Stimulated activated CD8-positive, alpha-beta memory T cell treated with anti-CD3 and anti-CD28 coated beads, Interleukin-7, amount 100 ng/mL, for 4 hours (primary cell): Measurements from ENCODE around the gene ZNF44.
"Not testable (repeated sequence)": the region's sequence is repeated elsewhere in the genome, so short reads cannot be mapped to it uniquely, and the experiment has no call there.

Experiments used
- DNase-seq, 2 donors: peaks; one replicate each; pipeline ENCODE4 v3.0.0-alpha.2; 2020; ENCODE audit warnings: low read depth in 2 of 2

The ZNF44 gene

DNA sequence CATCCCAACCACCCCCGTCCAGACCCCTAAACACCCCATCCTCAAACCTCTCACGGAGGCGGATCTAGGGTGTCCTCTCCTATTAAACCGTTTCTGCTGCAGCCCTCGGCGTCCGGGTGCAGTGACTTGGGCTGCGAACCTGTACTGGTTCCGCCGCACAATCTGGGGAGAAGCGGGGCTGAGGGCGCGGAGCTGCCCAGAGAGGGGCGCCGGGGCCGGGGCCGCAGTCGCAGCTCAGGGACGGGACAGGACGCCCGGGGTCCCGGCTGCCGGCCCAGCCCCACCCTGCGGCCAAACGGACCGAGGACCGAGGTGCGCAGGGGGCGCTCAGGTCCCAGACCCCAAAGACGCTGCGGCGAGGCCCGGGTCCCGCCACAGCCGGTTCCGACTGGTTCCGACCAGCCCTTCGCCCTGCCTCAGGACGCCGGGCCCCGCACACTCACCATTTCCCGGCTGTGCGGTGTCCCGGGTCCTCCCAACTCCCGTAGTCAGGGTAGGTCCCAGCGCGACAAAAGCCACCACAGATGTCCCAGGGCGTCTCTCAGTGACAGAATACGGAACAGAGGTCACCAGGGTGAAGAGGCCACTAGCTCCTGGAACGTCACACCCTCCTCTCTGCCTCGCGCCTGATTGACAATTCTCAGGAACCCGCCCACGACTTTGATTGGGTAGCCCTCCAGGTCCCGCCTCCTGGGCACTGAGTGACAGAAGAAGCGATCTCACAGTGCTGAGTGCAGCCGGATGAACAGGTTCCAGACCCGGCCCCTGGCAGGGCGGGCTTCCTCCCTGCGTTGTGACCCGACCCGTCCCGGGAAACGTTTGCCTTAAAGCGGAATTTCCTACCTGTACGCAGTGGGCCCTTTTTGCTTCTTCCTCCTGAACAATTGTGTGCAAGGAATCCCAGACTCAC is at the start of gene ZNF44:
TSS of gene ZNF44 (minus strand) at position 635 of the 910 bp plus-strand sequence. CDS start at position 446, 189 bp downstream.
- DNase-seq = peak; percentile 91 to 93

DNA sequence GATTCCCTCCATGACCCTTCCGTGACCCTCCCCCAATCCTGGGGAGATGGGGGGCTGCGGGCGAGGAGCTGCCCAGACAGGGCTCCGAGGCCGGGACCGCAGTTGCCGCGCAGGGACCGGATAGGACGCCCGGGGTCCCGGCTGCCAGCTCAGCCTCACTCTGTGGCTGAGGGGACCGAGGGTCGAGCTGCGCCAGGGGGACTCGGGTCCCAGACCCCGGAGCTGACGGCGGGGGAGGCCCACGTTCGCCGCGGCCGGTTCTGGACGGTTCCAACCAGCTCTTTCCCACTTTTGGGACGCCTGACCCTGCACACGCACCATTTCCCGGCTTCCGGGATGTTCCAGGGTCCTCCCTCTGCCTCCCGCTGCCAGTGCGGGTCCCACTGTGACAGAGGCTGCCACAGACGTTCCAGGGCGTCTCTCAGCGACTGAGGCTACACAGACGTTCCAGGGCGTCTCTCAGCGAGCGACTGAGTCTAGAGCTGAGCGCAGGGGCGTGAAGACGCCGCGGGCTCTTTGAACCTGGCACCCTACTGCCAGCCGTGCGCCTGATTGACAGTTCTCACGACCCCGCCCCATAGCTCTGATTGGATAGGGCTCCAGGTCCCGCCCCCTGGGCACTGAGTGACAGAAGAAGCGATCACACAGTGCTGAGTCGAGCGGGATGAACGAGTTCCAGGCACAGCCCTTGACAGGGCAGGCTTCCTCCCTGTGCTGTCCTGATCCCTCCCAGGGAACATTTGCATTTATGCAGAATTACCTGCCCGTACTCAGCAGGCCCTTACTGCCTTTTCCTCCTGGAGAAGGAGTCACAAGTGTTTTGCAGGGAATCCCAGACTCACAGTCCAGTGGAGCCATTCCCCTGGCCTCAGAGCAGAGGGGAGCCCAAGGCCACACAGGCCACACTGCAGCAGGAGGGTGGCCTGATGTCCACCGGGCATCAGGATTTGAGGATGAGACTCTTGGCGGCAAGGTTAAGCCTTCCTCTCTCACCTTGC is 38.8 kb upstream of the ZNF44 start, which contains the start of gene ZNF563:
TSS of gene ZNF563 (minus strand) at position 472 of the 998 bp plus-strand sequence. CDS start at position 321, 151 bp downstream.
- DNase-seq = peak; percentile 95 to 97

DNA sequence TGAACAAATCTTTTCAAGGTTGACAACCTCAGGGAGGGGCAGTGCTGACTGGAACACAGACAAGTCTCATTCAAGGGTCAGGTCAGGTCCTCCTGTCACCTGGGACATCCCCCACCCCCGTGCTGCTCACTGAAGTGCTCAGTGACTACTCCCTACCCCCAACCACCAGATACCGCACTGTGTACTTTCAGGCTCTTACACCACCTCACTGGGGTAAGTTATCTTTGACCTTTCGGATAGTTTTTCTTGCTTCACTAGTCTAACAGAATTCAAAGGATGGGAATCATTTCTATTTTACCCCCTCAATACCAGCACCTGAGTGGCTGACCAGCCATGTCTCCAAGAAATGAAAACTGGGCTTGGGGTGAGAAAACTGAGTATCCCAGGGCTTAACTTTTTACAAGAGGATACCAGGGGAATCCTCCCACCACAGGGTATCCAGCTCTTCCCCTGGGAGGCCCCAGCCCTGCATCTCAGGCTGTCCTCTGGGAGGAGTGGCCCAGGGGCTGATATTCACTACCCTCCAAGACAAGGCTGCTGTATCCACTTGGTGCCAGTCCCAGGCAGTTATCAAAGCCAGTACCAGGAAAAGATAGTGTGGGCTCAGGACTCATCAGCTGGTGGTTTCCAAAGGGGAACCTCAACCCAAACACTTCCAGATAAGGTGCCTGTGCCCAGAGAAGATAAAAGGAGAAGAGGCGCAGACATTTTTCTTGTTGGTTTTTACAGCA is 36.7 kb upstream of the ZNF44 start:
- peak; percentile 72 to 74 for DNase-seq

GRCh38 chr19:12330340-12330739 is 35.7 kb upstream of the ZNF44 start:
- DNase-seq = no peak

DNA sequence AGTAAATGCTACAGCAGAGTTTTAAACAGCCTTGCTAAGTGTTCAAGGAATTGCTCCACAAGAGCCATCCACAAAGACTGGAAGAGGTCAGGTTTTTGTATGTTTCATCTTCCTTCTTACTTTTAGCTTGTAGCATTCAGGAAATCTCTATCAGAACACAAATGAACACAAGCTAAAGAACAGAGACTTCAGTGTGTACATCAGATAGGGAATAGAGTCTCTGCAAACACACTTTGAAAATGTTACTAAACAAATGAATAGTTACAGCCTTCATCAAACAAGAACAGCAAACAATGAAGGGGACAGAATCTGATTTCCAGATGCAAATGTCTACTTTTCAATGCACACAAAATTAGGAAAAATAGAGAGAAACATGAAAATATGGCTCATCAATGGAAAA is 31.0 kb upstream of the ZNF44 start:
- DNase-seq = no peak

DNA sequence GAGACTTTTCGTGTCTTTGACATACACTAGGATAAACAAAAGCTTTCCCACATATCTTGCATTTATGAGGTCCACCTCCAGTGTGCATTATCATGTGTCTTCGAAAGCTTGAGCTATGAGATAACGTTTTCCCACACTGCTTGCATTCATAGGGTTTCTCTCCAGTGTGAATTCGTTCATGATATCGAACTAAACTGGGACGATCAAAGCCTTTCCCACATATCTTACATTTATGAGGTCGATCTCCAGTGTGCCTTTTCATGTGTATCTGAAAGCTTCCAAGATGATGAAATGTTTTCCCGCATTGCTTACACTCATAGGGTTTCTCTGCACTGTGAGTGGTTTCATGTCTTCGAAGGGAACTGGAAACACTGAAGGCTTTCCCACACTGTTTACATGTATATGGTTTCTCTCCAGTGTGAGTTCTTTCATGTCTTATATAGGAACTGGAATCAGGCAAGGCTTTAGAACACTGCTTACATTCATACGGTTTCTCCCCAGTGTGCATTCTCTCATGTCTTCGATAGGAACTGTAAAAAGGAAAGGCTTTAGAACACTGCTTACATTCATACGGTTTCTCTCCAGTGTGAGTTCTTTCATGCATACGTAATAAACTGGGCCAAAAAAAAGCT is 24.2 kb upstream of the ZNF44 start:
- DNase-seq = no peak

GRCh38 chr19:12314553-12314952 is 19.9 kb upstream of the ZNF44 start:
- no peak for DNase-seq

DNA sequence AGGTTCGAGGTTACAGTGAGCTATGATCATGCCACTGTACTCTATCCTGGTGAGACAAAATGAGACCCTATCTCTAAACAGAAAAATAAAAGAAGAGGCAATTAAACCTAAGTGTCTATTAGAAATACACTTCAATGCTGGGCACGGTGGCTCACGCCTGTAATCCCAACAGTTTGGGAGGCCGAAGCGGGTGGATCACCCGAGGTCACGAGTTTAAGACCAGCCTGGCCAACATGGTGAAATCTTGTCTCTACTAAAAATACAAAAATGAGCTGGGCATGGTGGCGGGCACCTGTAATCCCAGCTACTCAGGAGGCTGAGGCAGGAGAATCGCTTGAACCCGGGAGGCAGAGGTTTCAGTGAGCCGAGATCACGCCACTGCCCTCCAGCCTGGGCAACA is 14.2 kb upstream of the ZNF44 start:
- DNase-seq = not testable (repeated sequence)

DNA sequence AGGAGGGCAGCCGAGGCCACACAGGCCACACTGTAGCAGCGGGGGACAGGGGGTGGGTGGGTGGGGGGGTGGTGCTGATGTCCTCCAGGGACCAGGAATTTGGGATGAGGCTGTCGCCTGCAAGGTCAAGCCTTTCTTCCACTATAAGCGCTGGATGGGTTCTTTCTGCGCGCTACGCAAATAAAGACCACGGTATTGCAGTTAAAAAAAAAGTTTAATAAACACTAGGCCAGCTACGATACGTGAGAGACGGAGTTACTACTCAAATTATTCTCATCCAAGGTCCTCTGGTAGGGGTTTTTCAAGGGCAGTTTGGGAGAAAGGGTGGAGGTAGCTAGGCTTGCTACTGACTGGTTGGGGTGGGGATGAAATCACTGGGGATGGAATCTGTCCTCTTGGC is 508 bp upstream of the ZNF44 start:
- DNase-seq = no peak

DNA sequence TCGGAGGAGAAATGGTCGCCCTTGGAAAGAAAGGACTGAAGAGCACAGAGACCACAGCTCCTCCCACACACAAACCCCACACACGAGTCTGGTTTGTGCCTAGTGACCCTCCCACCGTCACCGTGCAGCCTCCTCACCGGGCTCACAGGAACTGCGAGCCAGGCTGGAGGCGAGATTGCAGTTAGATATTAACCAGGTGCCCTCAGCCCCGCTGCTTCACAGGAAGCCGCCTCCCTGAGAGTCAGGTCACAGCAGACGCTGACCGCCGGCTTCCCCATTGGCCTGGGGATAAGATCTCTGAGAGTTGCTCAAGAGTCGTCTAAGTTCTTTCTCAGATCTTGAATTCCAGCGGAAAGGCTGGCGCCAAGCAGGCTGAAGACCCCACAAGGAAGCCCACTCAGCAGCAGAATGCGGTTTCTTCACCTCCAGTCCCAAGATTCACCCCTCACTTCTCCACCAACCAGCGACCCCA is 870 bp downstream of the ZNF44 start:
- peak; percentile 39 to 41 for DNase-seq

- no peak for DNase-seq
These were observed 5.0 kb downstream of the ZNF44 start for GRCh38 chr19:12289790-12290065.

DNA sequence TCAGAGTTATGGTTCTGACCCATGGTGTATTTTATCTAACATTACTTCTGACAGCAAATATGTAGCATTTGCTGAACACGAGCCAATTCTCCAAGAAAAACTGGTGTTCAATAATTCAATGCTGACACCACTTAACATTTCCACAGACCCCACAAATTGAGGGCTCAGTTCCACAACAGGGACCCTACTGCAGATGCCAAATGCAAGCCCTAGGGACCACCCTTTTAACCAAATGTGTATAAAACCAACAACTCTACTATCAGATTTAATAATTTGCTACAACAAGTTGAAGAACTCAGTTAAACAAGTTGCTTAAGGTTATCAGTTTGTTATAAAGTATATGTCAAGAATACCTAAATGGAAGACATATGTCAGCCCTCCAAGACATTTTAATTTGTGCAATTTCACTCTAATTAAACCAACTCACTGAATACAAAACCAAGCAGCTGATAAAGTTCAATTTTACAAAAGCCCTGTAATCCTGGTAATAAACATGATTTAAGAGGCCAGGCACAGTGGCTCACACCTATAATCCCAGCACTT is 6.7 kb downstream of the ZNF44 start:
- no peak for DNase-seq

GRCh38 chr19:12284631-12285030 is 10.1 kb downstream of the ZNF44 start:
- no peak for DNase-seq

- DNase-seq = no peak
These were observed 10.5 kb downstream of the ZNF44 start for GRCh38 chr19:12284226-12284625.

- no peak for DNase-seq
These were observed 16.0 kb downstream of the ZNF44 start for GRCh38 chr19:12278713-12279112.

GRCh38 chr19:12272980-12273901 is 21.4 kb downstream of the ZNF44 start:
- DNase-seq = no peak

DNA sequence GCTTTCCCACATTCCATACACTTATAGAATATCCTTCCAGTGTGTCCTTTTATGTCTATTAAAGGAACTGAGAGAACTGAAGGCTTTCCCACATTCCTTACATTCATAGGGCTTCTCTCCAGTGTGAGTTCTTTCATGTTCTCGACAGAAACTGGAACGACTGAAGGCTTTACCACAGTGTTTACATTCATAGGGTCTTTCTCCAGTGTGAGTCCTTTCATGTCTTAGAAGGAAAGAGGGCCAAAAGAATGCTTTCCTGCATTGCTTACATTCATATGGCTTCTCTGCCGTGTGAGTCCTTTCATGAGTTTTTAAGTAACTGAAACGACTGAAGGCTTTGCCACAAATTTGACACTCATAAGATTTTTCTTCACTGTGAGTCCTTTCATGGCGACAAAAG is 22.3 kb downstream of the ZNF44 start:
- no peak for DNase-seq

DNA sequence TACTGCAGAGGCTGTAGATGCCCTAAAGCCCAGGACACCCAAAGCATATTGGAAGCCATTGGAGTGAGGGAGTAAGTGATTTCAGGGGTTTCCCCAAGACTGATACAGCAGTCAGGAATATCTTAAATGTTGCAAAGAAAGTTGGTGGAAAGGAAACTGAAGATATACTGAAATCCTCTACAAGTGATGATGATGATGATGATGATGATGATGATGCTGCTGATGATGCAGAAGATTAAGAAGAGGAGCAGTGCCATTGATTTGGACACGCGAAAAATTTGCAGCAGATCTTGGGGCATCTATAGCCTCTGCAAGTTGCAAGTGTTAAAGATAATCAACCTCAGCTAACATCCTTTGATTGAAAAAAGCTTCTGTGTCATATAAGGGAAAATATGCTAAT is 23.8 kb downstream of the ZNF44 start:
- DNase-seq = no peak

DNA sequence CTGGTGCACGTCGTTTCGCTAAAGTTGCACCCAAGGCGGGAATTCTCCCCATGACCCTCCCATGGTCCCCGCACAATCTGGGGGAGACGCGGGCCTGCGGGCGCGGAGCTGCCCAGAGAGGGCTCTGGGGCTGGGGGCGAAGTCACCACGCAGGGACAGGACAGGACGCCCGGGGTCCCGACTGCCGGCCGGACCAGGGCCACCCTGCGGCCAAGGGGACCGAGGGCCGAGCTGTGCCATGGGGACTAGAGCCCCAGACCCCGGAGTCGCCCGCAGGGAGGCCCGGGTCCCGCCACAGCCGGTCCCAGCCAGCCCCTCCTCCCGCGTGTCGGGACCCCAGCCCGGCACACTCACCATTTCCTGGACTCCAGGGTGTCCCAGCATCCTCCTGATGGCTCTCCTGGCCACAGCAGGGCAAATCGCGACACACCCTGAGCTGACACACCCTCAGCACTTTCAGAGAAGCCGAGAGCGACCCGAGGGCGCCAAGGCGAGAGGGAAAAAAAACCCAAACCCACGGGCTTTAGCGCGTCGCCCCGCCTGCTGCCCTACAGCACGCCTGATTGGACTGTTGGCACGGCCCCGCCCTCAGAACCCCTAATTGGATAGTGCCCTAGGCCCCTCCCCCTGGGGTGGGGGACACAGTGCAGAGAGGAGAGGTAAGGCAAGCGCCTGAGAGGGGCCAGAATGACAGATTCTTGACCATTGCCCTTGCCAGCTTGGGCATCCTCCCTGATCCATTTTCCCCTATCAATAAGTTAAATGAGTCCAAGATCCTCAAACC is 28.6 kb downstream of the ZNF44 start:
- DNase-seq = no peak
